DOHH2 (cell line): Measurements from ENCODE around the gene PSMB5.

ENCODE experiments used
- CTCF ChIP-seq: fragments of 200-600 bp; sonication (generic); IDR thresholded peaks from one replicate; pipeline ENCODE4 v1.5.1; 2014; ENCODE audit warnings: antibody characterized with exemption, mild to moderate bottlenecking, low read depth, low read length; ENCODE audit not compliant: poor library complexity, severe bottlenecking
- EZH2phosphoT487 ChIP-seq: fragments of 200-600 bp; sonication (generic); IDR thresholded peaks from 2 replicates; pipeline ENCODE4 v1.6.1; 2017; ENCODE audit warnings: borderline replicate concordance, mild to moderate bottlenecking, antibody characterized with exemption, low read length, moderate library complexity, mixed read lengths

DNA sequence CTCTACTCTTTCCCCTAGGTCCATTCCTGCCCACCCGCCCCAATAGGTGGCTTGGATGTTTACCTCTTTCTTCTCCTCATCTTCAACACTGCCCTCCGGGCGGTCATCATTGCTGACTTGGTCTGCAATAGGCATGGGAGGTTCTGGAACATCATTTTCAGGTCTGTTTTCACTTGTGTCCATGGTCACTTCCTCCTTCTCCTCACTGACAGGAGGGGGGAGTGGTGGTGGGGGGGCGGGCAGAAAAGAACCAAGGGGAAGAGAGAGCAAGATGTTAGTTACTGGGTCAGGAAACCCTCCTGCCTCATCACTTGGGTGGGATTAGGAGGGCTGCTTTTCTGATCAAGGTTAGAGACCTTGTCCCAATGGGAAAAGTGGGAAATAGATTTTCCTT lies 34.7 kb upstream of the PSMB5 start:
- TF ChIP-seq EZH2phosphoT487 (no peak), CTCF (no peak)
